ENCODE results near the gene MVB12A.

MVB12A gene

DNA sequence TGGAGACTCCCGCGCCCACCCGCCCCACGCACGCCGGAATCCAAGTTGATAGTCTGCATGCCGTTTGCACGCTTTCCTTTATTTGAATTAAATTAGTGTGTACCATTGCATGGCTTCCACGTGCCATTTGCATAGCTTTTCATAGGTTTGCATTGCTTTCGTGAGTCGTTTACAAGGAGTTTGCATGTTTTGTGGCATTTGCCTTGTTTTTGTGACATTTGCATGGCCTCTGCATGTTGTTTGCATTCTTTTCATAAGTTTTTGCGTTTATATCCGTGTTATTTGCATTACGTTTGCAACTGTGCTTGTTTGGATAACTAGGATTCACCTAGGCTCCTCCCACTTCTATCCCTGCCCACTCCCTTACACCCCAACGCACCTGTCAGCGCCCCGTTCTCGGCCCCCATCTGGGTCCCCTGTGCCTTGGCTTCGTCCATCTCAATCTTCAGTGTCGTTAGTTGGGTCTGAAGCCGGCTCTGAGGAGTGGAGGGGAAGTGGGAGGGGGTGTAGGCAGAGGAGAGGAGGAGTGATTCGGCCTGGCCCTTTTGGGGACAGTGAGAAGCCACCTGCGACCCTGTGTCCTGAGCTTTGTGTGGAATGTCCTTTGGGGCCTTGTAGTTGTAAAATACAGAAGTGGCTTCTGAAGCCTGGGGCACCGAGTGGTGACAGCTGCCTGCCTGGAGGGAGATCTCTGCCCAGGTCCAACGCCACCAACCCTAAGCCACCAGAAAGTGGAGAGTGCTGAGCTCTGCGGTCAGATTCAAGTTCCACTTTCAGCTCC, 28.3 kb upstream of the MVB12A start:
- peak overlapping the region in 1 of 2 donors; percentile 41 for H3K4me3 ChIP-seq (ENCODE audit: low read depth in 1 of 2, low read length in 2 of 2)
- H3K4me1 ChIP-seq (ENCODE audit: insufficient read depth, low read length), result peaks cover 6% of the 10 kb centered on the region
- no peaks in the 10 kb centered on the region for H3K36me3 ChIP-seq (ENCODE audit: insufficient read depth, low read length)
- peaks cover 12 to 29% of the 10 kb centered on the region in 2 donors for H3K27me3 ChIP-seq (ENCODE audit: control insufficient read depth in 1 of 2, insufficient read depth in 2 of 2, low read length in 2 of 2)
- H3K27ac ChIP-seq (ENCODE audit: low read depth, low read length), result no peak overlapping the region
- H3K9ac ChIP-seq (ENCODE audit: low read length), result no peak overlapping the region
- no peaks in the 10 kb centered on the region for H3K9me3 ChIP-seq (ENCODE audit: low read length)

GRCh38 chr19:17393002-17393401, 26.8 kb upstream of the MVB12A start:
- Histone ChIP-seq H3K27me3 (ENCODE audit: control insufficient read depth in 1 of 2, insufficient read depth in 2 of 2, low read length in 2 of 2) (peaks cover 12 to 29% of the 10 kb centered on the region in 2 donors), H3K36me3 (ENCODE audit: insufficient read depth, low read length) (no peaks in the 10 kb centered on the region), H3K4me1 (ENCODE audit: insufficient read depth, low read length) (peaks cover 6% of the 10 kb centered on the region), H3K27ac (ENCODE audit: low read depth, low read length) (no peak overlapping the region), H3K4me3 (ENCODE audit: low read depth in 1 of 2, low read length in 2 of 2) (no peak overlapping the region), H3K9me3 (ENCODE audit: low read length) (no peaks in the 10 kb centered on the region), H3K9ac (ENCODE audit: low read length) (no peak overlapping the region)

GRCh38 chr19:17393914-17394313, 25.9 kb upstream of the MVB12A start, which contains the start of gene CCDC194:
Gene CCDC194 (minus strand): TSS chr19:17394196. CDS start chr19:17394158, 38 bp downstream.
- Histone ChIP-seq H3K9ac (ENCODE audit: low read length) (no peak within 1 kb of the TSS), H3K36me3 (ENCODE audit: insufficient read depth, low read length) (no peaks in the 10 kb centered on the region), H3K4me1 (ENCODE audit: insufficient read depth, low read length) (peaks cover 6% of the 10 kb centered on the region), H3K27ac (ENCODE audit: low read depth, low read length) (no peak within 1 kb of the TSS), H3K4me3 (ENCODE audit: low read depth in 1 of 2, low read length in 2 of 2) (no peak within 1 kb of the TSS), H3K9me3 (ENCODE audit: low read length) (no peaks in the 10 kb centered on the region), H3K27me3 (ENCODE audit: control insufficient read depth in 1 of 2, insufficient read depth in 2 of 2, low read length in 2 of 2) (peaks cover 12 to 29% of the 10 kb centered on the region in 2 donors)

DNA sequence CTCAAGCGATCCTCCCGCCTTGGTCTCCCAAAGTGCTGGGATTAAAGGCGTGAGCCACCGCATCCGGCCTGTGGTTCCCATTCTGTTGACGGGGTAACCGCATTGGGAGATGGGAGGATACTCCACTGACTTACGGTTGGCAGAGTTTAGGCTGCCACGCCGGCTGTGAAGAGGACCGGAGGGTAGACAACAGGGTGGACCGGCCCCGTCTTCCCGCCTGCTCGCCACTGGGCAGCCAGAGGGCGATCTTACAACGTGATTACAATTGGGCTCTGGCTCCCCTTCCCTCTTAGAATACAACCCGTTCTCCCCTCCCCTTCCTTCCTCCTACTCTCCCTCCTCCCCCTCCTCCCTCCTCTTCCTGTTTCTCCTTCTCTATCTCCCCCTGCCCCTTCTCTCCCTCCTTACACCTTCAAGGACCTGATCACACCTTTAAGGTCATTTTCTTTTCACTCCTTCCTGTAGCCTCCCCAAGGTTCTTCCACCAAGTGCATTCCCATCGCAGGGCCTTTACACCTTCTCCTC, 24.9 kb upstream of the MVB12A start:
- no peaks in the 10 kb centered on the region for H3K9me3 ChIP-seq (ENCODE audit: low read length)
- peaks cover 6% of the 10 kb centered on the region for H3K4me1 ChIP-seq (ENCODE audit: insufficient read depth, low read length)
- H3K4me3 ChIP-seq (ENCODE audit: low read depth in 1 of 2, low read length in 2 of 2), result no peak overlapping the region
- H3K27ac ChIP-seq (ENCODE audit: low read depth, low read length), result no peak overlapping the region
- H3K36me3 ChIP-seq (ENCODE audit: insufficient read depth, low read length), result no peaks in the 10 kb centered on the region
- H3K9ac ChIP-seq (ENCODE audit: low read length), result no peak overlapping the region
- H3K27me3 ChIP-seq (ENCODE audit: control insufficient read depth in 1 of 2, insufficient read depth in 2 of 2, low read length in 2 of 2), result peaks cover 12 to 29% of the 10 kb centered on the region in 2 donors

- Histone ChIP-seq H3K4me3 (ENCODE audit: low read depth in 1 of 2, low read length in 2 of 2) (no peak overlapping the region), H3K36me3 (ENCODE audit: insufficient read depth, low read length) (no peaks in the 10 kb centered on the region)
Measured at GRCh38 chr19:17398902-17399527, 20.8 kb upstream of the MVB12A start.

DNA sequence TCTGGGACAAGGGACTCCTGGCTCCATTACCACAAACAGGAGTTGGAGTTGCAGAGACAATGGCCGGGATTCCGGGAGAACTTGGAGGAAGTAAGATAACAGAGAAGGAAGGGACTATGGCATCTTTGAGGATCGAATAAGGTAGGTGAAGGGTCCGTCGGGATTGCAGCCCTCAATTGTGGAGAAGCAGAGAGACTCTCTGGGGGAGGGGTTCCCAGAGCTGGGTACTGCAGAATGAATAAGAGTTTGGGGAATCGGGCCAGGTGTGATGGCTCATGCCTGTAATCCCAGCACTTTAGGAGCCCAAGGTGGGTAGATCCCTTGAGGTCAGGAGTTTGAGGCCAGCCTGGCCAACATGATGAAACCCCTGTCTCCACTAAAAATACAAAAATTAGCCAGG, 18.2 kb upstream of the MVB12A start:
- peaks cover 8% of the 10 kb centered on the region for H3K4me1 ChIP-seq (ENCODE audit: insufficient read depth, low read length)

More at GRCh38 chr19:17398902-17399527, 20.8 kb upstream of the MVB12A start:
- Histone ChIP-seq H3K9me3 (ENCODE audit: low read length) (no peaks in the 10 kb centered on the region), H3K27me3 (ENCODE audit: control insufficient read depth in 1 of 2, insufficient read depth in 2 of 2, low read length in 2 of 2) (peaks cover 6 to 13% of the 10 kb centered on the region in 2 donors), H3K9ac (ENCODE audit: low read length) (no peak overlapping the region), H3K4me1 (ENCODE audit: insufficient read depth, low read length) (no peaks in the 10 kb centered on the region), H3K27ac (ENCODE audit: low read depth, low read length) (no peak overlapping the region)

GRCh38 chr19:17402982-17403855, 16.6 kb upstream of the MVB12A start:
- Histone ChIP-seq H3K9ac (ENCODE audit: low read length) (no peak overlapping the region), H3K4me1 (ENCODE audit: insufficient read depth, low read length) (peaks cover 8% of the 10 kb centered on the region), H3K27me3 (ENCODE audit: control insufficient read depth in 1 of 2, insufficient read depth in 2 of 2, low read length in 2 of 2) (no peaks in the 10 kb centered on the region), H3K36me3 (ENCODE audit: insufficient read depth, low read length) (no peaks in the 10 kb centered on the region), H3K4me3 (ENCODE audit: low read depth in 1 of 2, low read length in 2 of 2) (no peak overlapping the region), H3K9me3 (ENCODE audit: low read length) (no peaks in the 10 kb centered on the region), H3K27ac (ENCODE audit: low read depth, low read length) (no peak overlapping the region)

More for the DNA sequence above, 18.2 kb upstream of the MVB12A start:
- Histone ChIP-seq H3K4me3 (ENCODE audit: low read depth in 1 of 2, low read length in 2 of 2) (no peak overlapping the region), H3K36me3 (ENCODE audit: insufficient read depth, low read length) (no peaks in the 10 kb centered on the region), H3K27ac (ENCODE audit: low read depth, low read length) (no peak overlapping the region), H3K27me3 (ENCODE audit: control insufficient read depth in 1 of 2, insufficient read depth in 2 of 2, low read length in 2 of 2) (no peaks in the 10 kb centered on the region), H3K9me3 (ENCODE audit: low read length) (no peaks in the 10 kb centered on the region), H3K9ac (ENCODE audit: low read length) (no peak overlapping the region)

GRCh38 chr19:17404015-17404414, 15.8 kb upstream of the MVB12A start:
- Histone ChIP-seq H3K27me3 (ENCODE audit: control insufficient read depth in 1 of 2, insufficient read depth in 2 of 2, low read length in 2 of 2) (no peaks in the 10 kb centered on the region), H3K9me3 (ENCODE audit: low read length) (no peaks in the 10 kb centered on the region), H3K27ac (ENCODE audit: low read depth, low read length) (no peak overlapping the region), H3K36me3 (ENCODE audit: insufficient read depth, low read length) (no peaks in the 10 kb centered on the region), H3K4me3 (ENCODE audit: low read depth in 1 of 2, low read length in 2 of 2) (peak overlapping the region in 1 of 2 donors; percentile 53), H3K9ac (ENCODE audit: low read length) (no peak overlapping the region), H3K4me1 (ENCODE audit: insufficient read depth, low read length) (peaks cover 8% of the 10 kb centered on the region)

DNA sequence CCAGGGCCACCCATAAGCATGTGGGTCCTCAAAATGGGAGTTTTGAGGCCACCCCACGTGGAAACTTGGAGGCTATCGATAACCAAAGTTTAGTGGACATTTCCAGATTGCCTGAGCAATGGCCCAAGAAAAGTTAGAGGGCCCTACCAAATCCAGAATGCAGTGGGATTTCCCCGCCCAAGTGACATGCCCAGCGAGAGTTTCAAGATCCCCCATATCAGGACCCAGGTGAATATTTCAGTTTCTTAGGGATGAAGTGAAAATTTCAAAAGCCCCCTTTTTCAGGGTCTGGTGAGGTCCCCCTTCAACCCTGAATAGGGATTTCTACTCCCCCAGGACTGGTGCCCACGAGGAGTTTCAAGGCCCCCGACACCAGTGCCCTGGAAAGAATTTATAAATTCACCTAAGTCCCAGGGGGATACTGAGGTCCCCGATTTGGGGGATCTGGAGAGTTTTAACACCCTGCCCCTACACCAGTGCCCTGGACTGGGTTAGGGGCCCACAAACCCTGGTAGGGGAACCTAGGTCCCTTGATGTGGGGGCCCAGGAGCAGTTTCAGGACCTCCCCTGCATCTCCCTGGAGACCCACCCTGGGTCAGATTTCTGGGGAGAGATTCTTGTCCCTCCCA, 15.1 kb upstream of the MVB12A start:
- peaks cover 8% of the 10 kb centered on the region for H3K4me1 ChIP-seq (ENCODE audit: insufficient read depth, low read length)
- no peaks in the 10 kb centered on the region for H3K27me3 ChIP-seq (ENCODE audit: control insufficient read depth in 1 of 2, insufficient read depth in 2 of 2, low read length in 2 of 2)
- no peaks in the 10 kb centered on the region for H3K36me3 ChIP-seq (ENCODE audit: insufficient read depth, low read length)
- H3K9me3 ChIP-seq (ENCODE audit: low read length), result no peaks in the 10 kb centered on the region
- H3K27ac ChIP-seq (ENCODE audit: low read depth, low read length), result peak overlapping the region; percentile 72
- peak overlapping the region; percentile 47 to 53 for H3K4me3 ChIP-seq (ENCODE audit: low read depth in 1 of 2, low read length in 2 of 2)
- no peak overlapping the region for H3K9ac ChIP-seq (ENCODE audit: low read length)

DNA sequence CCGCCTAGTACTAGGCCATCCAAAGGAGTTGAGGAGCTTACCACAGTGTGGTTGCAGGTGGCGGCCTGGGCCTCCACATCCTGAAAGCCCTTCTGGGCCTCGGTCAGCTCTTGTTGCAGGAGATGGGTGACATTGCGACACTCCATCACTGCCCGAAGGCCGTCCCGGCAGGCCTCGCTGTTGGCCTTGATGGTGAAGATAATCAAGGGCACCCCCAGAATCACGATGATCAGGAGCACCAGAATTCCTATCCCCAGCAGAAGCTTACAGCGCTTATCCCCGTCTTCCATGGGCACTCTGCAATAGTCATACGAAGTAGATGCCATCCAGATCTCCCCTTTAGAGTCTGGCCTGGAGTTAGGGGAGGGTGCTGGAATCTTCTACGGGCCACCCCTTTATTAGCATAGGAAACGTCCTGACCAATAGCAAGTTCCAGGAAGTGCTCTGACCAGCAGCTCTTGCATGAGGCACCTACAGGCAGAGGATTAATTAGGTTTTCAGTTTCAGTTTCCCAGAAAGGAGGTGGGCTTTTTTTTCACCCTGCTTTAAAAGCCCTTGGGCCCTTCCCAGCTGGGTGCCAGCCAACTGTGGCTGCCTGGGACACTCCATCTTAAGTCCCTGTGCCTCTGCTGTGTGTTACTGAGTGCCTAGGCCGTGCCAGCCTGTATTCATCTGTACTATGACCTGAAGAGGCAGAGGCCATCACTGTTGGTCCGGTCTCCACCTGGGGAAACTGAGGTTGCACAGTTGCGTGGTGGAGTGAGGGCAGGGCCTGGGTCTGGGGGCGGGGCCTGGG, 14.4 kb upstream of the MVB12A start, which contains the start of gene BST2:
TSS of gene BST2 (minus strand) at position 381 of the 796 bp plus-strand sequence. CDS start at position 326, 55 bp downstream.
- H3K4me1 ChIP-seq (ENCODE audit: insufficient read depth, low read length), result peaks cover 8% of the 10 kb centered on the region
- no peaks in the 10 kb centered on the region for H3K9me3 ChIP-seq (ENCODE audit: low read length)
- no peak within 1 kb of the TSS for H3K9ac ChIP-seq (ENCODE audit: low read length)
- no peaks in the 10 kb centered on the region for H3K36me3 ChIP-seq (ENCODE audit: insufficient read depth, low read length)
- peak within 1 kb of the TSS; percentile 47 to 53 for H3K4me3 ChIP-seq (ENCODE audit: low read depth in 1 of 2, low read length in 2 of 2)
- H3K27ac ChIP-seq (ENCODE audit: low read depth, low read length), result peak within 1 kb of the TSS; percentile 72
- no peaks in the 10 kb centered on the region for H3K27me3 ChIP-seq (ENCODE audit: control insufficient read depth in 1 of 2, insufficient read depth in 2 of 2, low read length in 2 of 2)
